Transverse colon (tissue), 4 donors: ENCODE results near the gene OXCT1. TPM values are rescaled to one million over a fixed set of nuclear protein-coding genes. Genes with fewer than 3 reads are reported as not detected.

ENCODE experiments used
- DNase-seq: peaks from one replicate; pipeline ENCODE4 v3.0.0-alpha.2; 2019
- H3K27ac ChIP-seq, 4 donors: fragments of 200-600 bp; sonication (generic); 2 replicates each; pipeline ENCODE4 v1.5.1; 2016 to 2018; ENCODE audit warnings: inconsistent platforms in 4 of 4
- H3K27me3 ChIP-seq: fragments of 200-600 bp; sonication (generic); 2 replicates; pipeline ENCODE4 v1.5.1; 2017; ENCODE audit warnings: inconsistent platforms
- H3K36me3 ChIP-seq, 4 donors: fragments of 200-600 bp; sonication (generic); 2 replicates each; pipeline ENCODE4 v1.5.1; 2017 to 2019; ENCODE audit warnings: inconsistent platforms in 4 of 4
- H3K4me1 ChIP-seq, 4 donors: fragments of 200-600 bp; sonication (generic); 2 replicates each; pipeline ENCODE4 v1.5.1; 2017 to 2020; ENCODE audit warnings: inconsistent platforms in 4 of 4
- H3K4me3 ChIP-seq, 4 donors: fragments of 200-600 bp; sonication (generic); 1 replicate in 1 of 4; 2 replicates in 3 of 4; pipeline versions ENCODE4 v1.5.1 to v1.6.1; 2017 to 2019; ENCODE audit warnings: inconsistent platforms in 4 of 4
- H3K9me3 ChIP-seq, 2 donors: fragments of 200-600 bp; sonication (generic); 2 replicates each; pipeline ENCODE4 v1.5.1; 2017 to 2019; ENCODE audit warnings: inconsistent platforms in 2 of 2
- EP300 ChIP-seq: sonication (generic); formaldehyde crosslinking; IDR thresholded peaks from one replicate; pipeline ENCODE4 v1.6.1; 2017; ENCODE audit warnings: antibody characterized with exemption, low read depth
- POLR2A ChIP-seq: fragments of 450-650 bp; IDR thresholded peaks from one replicate; pipeline ENCODE4 v1.6.1; 2016; ENCODE audit warnings: antibody characterized with exemption, mild to moderate bottlenecking, moderate library complexity
- POLR2AphosphoS5 ChIP-seq, 3 donors: sonication (generic); formaldehyde crosslinking; IDR thresholded peaks; one replicate each; pipeline ENCODE4 v1.6.1; 2016; ENCODE audit warnings: antibody characterized with exemption in 3 of 3
- WGBS, 2 donors: methylation state at CpG; one replicate each; pipeline ENCODE4 v1.1.5; 2018; ENCODE audit warnings: low coverage in 1 of 2; 5-methylcytosine and 5-hydroxymethylcytosine counted together
- in situ Hi-C, 4 donors: fragments of 200-750 bp; cut with MboI; loops; one replicate each; pipeline versions ENCODE4 v1.15.0 to v1.15.1; 2017; ENCODE audit warnings: low sequenced_read_pairs in 3 of 4, low pct_ligation_motif_present in 1 of 4, low pct_unique_long_range_greater_than_20kb in 1 of 4
- intact Hi-C: fragments of 100-400 bp; cut with DNase I; formaldehyde crosslinking; loops from one replicate; pipeline ENCODE4 v1.15.1; 2023; ENCODE audit warnings: low total_unique reads
- total RNA-seq, 4 donors: library from RNA; depleted of rRNA; stranded (reverse); fragments of >200 nt; gene quantifications; one replicate each; pipeline ENCODE4 v1.1.0, GENCODE V29; 2016
- TF ChIP-seq, protein P1 (sequence below), 5 experiments: fragments of 200-600 bp in 3 of 5; fragments of 450-650 bp in 2 of 5; sonication (generic) in 3 of 5; IDR thresholded peaks; 1 replicate in 2 of 5; 2 replicates in 3 of 5; pipeline ENCODE4 v1.5.1; 2016 to 2017; ENCODE audit warnings: antibody characterized with exemption in 5 of 5, inconsistent platforms in 3 of 5, mild to moderate bottlenecking in 2 of 5, moderate library complexity in 1 of 5

The OXCT1 gene
- total RNA-seq, 4 donors from 2014 or later, result 7.4 to 12.7 (median 8.4) TPM

DNA sequence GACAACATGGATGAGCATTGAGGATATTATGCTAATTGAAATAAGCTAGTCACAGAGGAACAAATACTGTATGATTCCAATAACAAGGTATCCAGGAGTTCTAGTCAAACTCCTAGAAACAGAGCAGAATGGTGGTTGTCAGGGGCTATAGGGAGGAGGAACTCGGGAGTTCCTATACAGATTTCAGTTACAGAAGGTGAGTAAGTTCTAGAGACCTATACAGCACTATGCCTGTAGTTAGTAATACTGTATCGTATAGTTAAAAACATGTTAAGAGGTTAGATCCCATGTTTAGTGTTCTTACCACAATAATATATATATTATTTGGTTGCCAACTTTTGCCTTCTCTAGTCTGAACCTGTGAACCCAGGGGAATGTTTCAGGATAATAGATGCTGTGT, 7.9 kb upstream of the OXCT1 start:
- 67 to 69% methylated on average over 1 to 2 of the region's 2 CpGs for WGBS, 2 donors
- H3K4me3 ChIP-seq, result no peak overlapping the region
- in situ Hi-C loops (loop anchor here in 1 of 4 donors (25.0 kb wide), 1 partner anchor 709 kb away; no protein-coding TSS in a partner anchor), intact Hi-C loops (no loop called here)
- H3K27me3 ChIP-seq, result no peaks in the 10 kb centered on the region
- DNase-seq, result no peak
- no peaks in the 10 kb centered on the region for H3K9me3 ChIP-seq
- H3K36me3 ChIP-seq, result no peaks in the 10 kb centered on the region
- no peaks in the 10 kb centered on the region for H3K4me1 ChIP-seq
- H3K27ac ChIP-seq, result no peak overlapping the region
- no peak for TF ChIP-seq POLR2A
- no peak for TF ChIP-seq EP300
- TF ChIP-seq, protein P1, sequence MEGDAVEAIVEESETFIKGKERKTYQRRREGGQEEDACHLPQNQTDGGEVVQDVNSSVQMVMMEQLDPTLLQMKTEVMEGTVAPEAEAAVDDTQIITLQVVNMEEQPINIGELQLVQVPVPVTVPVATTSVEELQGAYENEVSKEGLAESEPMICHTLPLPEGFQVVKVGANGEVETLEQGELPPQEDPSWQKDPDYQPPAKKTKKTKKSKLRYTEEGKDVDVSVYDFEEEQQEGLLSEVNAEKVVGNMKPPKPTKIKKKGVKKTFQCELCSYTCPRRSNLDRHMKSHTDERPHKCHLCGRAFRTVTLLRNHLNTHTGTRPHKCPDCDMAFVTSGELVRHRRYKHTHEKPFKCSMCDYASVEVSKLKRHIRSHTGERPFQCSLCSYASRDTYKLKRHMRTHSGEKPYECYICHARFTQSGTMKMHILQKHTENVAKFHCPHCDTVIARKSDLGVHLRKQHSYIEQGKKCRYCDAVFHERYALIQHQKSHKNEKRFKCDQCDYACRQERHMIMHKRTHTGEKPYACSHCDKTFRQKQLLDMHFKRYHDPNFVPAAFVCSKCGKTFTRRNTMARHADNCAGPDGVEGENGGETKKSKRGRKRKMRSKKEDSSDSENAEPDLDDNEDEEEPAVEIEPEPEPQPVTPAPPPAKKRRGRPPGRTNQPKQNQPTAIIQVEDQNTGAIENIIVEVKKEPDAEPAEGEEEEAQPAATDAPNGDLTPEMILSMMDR (IDR thresholded peaks at IDR 0.05), result no peak
- no peak for TF ChIP-seq POLR2AphosphoS5 (IDR thresholded peaks at IDR 0.05)

DNA sequence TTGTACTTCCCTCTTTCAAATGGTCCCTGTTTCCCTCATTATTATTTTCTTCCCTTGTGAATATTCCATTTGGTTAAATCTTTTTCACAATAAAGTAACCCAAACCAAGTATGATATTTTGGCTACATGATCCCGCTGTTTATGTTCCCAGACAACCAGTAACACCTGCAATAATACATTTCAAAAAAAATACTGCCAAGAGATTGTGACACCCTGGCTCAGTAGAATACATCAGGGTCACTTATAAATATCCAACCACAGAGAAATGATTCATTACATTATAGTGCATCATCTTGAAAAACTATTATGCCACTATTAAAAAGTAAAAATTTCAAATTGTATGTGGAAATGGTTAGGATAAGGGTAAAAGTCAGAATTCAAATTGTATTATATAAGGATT, 7.2 kb upstream of the OXCT1 start:
- TF ChIP-seq EP300 (no peak), POLR2A (no peak), POLR2AphosphoS5 (IDR thresholded peaks at IDR 0.05) (no peak)
- TF ChIP-seq, protein P1 (IDR thresholded peaks at IDR 0.05), result no peak
- no peaks in the 10 kb centered on the region for H3K4me1 ChIP-seq
- in situ Hi-C loops, result loop anchor here in 1 of 4 donors (25.0 kb wide), 1 partner anchor 710 kb away; no protein-coding TSS in a partner anchor
- DNase-seq, result no peak
- no peaks in the 10 kb centered on the region for H3K9me3 ChIP-seq
- intact Hi-C loops, result no loop called here
- H3K36me3 ChIP-seq, result no peaks in the 10 kb centered on the region
- H3K27me3 ChIP-seq, result no peaks in the 10 kb centered on the region
- H3K4me3 ChIP-seq, result no peak overlapping the region
- WGBS, 2 donors, result 100% methylated on average over 1 of the region's 1 CpG
- H3K27ac ChIP-seq, result no peak overlapping the region

DNA sequence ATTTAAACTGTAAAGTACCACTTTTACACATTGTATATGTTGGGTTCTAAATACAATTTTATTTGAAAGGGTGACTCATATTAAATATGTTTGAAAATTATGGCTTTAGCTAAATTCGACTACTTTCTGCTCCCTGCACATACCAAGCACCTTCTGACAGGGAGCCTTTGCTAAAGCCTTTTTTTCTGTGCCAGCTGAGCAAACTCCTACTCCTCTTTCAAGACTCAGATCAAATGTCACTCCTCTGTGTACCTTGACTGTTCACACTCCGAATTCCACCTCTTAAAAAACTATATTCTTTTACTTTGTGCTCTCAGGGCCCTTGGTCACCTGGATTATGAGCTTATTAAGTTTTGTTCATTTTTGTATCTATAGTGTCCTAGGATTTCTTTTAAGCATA, 6.5 kb upstream of the OXCT1 start:
- H3K27me3 ChIP-seq, result no peaks in the 10 kb centered on the region
- in situ Hi-C loops, result loop anchor here in 1 of 4 donors (25.0 kb wide), 1 partner anchor 711 kb away; no protein-coding TSS in a partner anchor

DNA sequence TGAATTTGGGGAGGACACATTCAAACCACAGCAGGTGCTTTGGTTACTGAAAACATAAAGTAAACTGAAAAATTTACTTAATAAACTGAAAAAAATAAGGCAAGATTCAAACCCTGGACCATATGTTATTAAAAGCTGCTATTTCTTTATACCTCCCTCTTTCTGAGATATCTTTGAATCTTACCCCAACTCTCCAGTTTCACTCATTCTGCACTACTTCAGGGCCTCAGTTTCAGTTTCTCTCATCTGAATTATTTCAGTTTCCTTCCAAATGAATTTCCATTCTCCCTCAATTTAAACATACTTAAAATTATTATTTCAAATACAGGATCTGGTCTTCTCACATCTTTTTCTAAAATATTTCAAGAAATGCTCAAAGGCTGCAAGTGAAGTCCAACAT, 4.9 kb upstream of the OXCT1 start:
- H3K27ac ChIP-seq, result no peak overlapping the region
- TF ChIP-seq POLR2A (no peak), POLR2AphosphoS5 (IDR thresholded peaks at IDR 0.05) (no peak), EP300 (no peak)
- TF ChIP-seq, protein P1 (IDR thresholded peaks at IDR 0.05), result no peak
- H3K36me3 ChIP-seq, result no peaks in the 10 kb centered on the region
- H3K27me3 ChIP-seq, result no peaks in the 10 kb centered on the region
- no peak overlapping the region for H3K4me3 ChIP-seq
- peaks cover 4 to 10% (median 7%) of the 10 kb centered on the region in 4 donors for H3K4me1 ChIP-seq
- H3K9me3 ChIP-seq, result no peaks in the 10 kb centered on the region
- in situ Hi-C loops, result loop anchor here in 1 of 4 donors (25.0 kb wide), 1 partner anchor 712 kb away; no protein-coding TSS in a partner anchor
- intact Hi-C loops, result no loop called here
- DNase-seq, result no peak

More for the DNA sequence above, 6.5 kb upstream of the OXCT1 start:
- DNase-seq, result no peak
- no peaks in the 10 kb centered on the region for H3K9me3 ChIP-seq
- TF ChIP-seq POLR2AphosphoS5 (IDR thresholded peaks at IDR 0.05) (no peak), EP300 (no peak), POLR2A (no peak)
- TF ChIP-seq, protein P1 (IDR thresholded peaks at IDR 0.05), result no peak
- intact Hi-C loops, result no loop called here
- H3K27ac ChIP-seq, result no peak overlapping the region
- no peaks in the 10 kb centered on the region for H3K36me3 ChIP-seq
- no peaks in the 10 kb centered on the region for H3K4me1 ChIP-seq
- no peak overlapping the region for H3K4me3 ChIP-seq
- 85 to 100% methylated on average over 2 of the region's 2 CpGs for WGBS, 2 donors
